Bronchial epithelial cell (primary cell): ENCODE results near the gene C3orf33. TPM values are rescaled to one million over a fixed set of nuclear protein-coding genes. Genes with fewer than 3 reads are reported as not detected.

ENCODE experiments used
- DNase-seq: peaks from one replicate; pipeline ENCODE4 v3.0.0-alpha.2; 2010; ENCODE audit warnings: low read depth
- FAIRE-seq: peaks from 2 replicates; lab custom pipeline; 2011; peaks lifted over from hg19 to GRCh38; lab: Jason Lieb, UNC
- H3K27me3 ChIP-seq: 2 replicates; pipeline ENCODE4 v1.5.1; 2011; ENCODE audit warnings: low read length; ENCODE audit not compliant: control insufficient read depth, insufficient read depth
- H3K36me3 ChIP-seq: 2 replicates; pipeline ENCODE4 v1.5.1; 2011; ENCODE audit warnings: low read length; ENCODE audit not compliant: control insufficient read depth, insufficient read depth
- H3K4me3 ChIP-seq: 2 replicates; pipeline ENCODE4 v1.5.1; 2011; ENCODE audit warnings: mild to moderate bottlenecking, low read depth, low read length, control low read depth
- CTCF ChIP-seq: IDR thresholded peaks from 2 replicates; pipeline ENCODE4 v1.5.1; 2011; ENCODE audit warnings: mild to moderate bottlenecking, moderate library complexity, low read length, control low read depth, inconsistent platforms; ENCODE audit not compliant: insufficient read depth, severe bottlenecking
- total RNA-seq: library from RNA; depleted of rRNA; stranded (reverse); fragments of >200 nt; gene quantifications from 2 replicates; pipeline ENCODE4 v1.2.1, GENCODE V29; 2014

Gene C3orf33
- total RNA-seq, 1 donor from 2014 or later, result 1.6 TPM

GRCh38 chr3:155809181-155809580 lies 3.1 kb upstream of the C3orf33 start:
- Histone ChIP-seq H3K4me3 (no peak overlapping the region), H3K27me3 (no peaks in the 10 kb centered on the region), H3K36me3 (no peaks in the 10 kb centered on the region)
- TF ChIP-seq CTCF, result no peak
- DNase-seq, result peak; percentile 19
- FAIRE-seq, result no peak

- no peak for FAIRE-seq
Measured at GRCh38 chr3:155807823-155808222, 1.7 kb upstream of the C3orf33 start.

GRCh38 chr3:155805204-155805801 lies 775 bp downstream of the C3orf33 start:
- DNase-seq (no peak), FAIRE-seq (no peak)
- H3K27me3 ChIP-seq, result no peaks in the 10 kb centered on the region
- H3K36me3 ChIP-seq, result no peaks in the 10 kb centered on the region
- peak overlapping the region; percentile 79 for H3K4me3 ChIP-seq
- no peak for TF ChIP-seq CTCF

More at GRCh38 chr3:155807823-155808222, 1.7 kb upstream of the C3orf33 start:
- TF ChIP-seq CTCF, result no peak
- Histone ChIP-seq H3K4me3 (no peak overlapping the region), H3K27me3 (no peaks in the 10 kb centered on the region), H3K36me3 (no peaks in the 10 kb centered on the region)
- DNase-seq, result no peak

DNA sequence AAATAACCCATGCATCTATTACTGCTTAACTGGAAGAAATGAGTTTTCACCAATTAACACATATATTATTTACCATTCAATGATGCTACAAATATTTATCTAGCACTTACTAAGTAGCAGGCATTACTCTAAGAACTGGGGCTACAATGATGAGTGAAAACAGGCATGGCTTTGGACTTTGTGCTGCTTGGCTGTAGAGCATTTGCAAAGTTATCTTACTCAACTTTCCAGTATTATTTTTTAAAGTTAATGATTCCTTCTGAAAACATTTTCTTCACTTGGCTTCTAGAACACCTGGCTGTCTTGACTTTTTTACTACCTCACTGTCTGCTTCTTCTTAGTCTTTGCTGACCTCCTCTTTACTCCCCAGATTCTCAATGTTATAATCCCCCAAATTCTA lies 1.8 kb downstream of the C3orf33 start:
- FAIRE-seq (no peak), DNase-seq (no peak)
- Histone ChIP-seq H3K27me3 (no peaks in the 10 kb centered on the region), H3K36me3 (no peaks in the 10 kb centered on the region), H3K4me3 (no peak overlapping the region)
- no peak for TF ChIP-seq CTCF

DNA sequence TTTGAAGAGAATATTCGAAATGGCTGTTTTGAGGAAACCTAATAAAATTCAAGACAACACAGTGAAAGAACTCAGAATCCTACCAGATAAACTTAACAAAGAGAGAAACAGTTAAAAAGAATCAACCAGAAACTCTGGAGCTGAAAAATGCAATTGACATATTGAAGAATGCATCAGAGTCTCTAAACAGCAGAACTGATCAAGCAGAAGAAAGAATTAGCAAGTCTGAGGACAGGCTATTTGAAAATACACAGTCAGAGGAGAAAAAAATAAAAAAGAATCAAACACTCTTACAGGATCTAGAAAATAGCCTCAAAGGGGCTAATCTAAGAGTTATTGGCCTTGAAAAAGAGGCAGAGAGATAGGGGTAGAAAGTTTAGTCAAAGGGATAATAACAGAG lies 13.5 kb downstream of the C3orf33 start:
- H3K4me3 ChIP-seq, result no peak overlapping the region
- TF ChIP-seq CTCF, result no peak
- H3K36me3 ChIP-seq, result no peaks in the 10 kb centered on the region
- FAIRE-seq (no peak), DNase-seq (no peak)
- H3K27me3 ChIP-seq, result no peaks in the 10 kb centered on the region

GRCh38 chr3:155791190-155791589 lies 14.9 kb downstream of the C3orf33 start:
- no peak for FAIRE-seq
- DNase-seq, result peak; percentile 45
- Histone ChIP-seq H3K27me3 (no peaks in the 10 kb centered on the region), H3K36me3 (no peaks in the 10 kb centered on the region), H3K4me3 (no peak overlapping the region)
- TF ChIP-seq CTCF, result no peak
